ENCODE results near the gene ATE1. TPM values are rescaled to one million over a fixed set of nuclear protein-coding genes. Genes with fewer than 3 reads are reported as not detected.
"Not testable (repeated sequence)": the region's sequence is repeated elsewhere in the genome, so short reads cannot be mapped to it uniquely, and the experiment has no call there.

ATE1 gene
- total and polyA plus RNA-seq, 8 donors = 2.8 to 15.4 (median 8.5) TPM

GRCh38 chr10:121771966-121772365 is 155.9 kb downstream of the ATE1 start:
- intact Hi-C loops (cut with DNase I) = no loop called here
- Histone ChIP-seq H3K27ac (no peak overlapping the region), H3K36me3 (no peaks in the 10 kb centered on the region), H3K4me1 (peaks cover 3 to 10% (median 4%) of the 10 kb centered on the region in 3 donors), H3K9me3 (no peaks in the 10 kb centered on the region), H3K27me3 (no peaks in the 10 kb centered on the region), H3K4me3 (no peak overlapping the region)
- 71 to 72% methylated on average over 5 of the region's 5 CpGs for WGBS, 2 donors
- TF ChIP-seq CTCF (IDR thresholded peaks at IDR 0.05) = no peak
- DNase-seq (no peak), FAIRE-seq (no peak), ATAC-seq (no peak)

GRCh38 chr10:121766426-121766825 is 161.4 kb downstream of the ATE1 start:
- Histone ChIP-seq H3K9me3 (no peaks in the 10 kb centered on the region), H3K36me3 (no peaks in the 10 kb centered on the region), H3K4me3 (no peak overlapping the region), H3K4me1 (no peaks in the 10 kb centered on the region), H3K27me3 (no peaks in the 10 kb centered on the region), H3K27ac (no peak overlapping the region)
- ATAC-seq (no peak), FAIRE-seq (no peak), DNase-seq (no peak)
- no peak for TF ChIP-seq CTCF (IDR thresholded peaks at IDR 0.05)
- WGBS, 2 donors = 74% methylated on average over 4 of the region's 4 CpGs
- intact Hi-C loops (cut with DNase I) = no loop called here

GRCh38 chr10:121765204-121765603 is 162.6 kb downstream of the ATE1 start:
- TF ChIP-seq CTCF (IDR thresholded peaks at IDR 0.05) = no peak
- FAIRE-seq = no peak
- no peak for ATAC-seq

GRCh38 chr10:121764233-121764942 is 163.4 kb downstream of the ATE1 start:
- intact Hi-C loops (cut with DNase I) = no loop called here
- FAIRE-seq = no peak

More at GRCh38 chr10:121765204-121765603, 162.6 kb downstream of the ATE1 start:
- Histone ChIP-seq H3K4me1 (no peaks in the 10 kb centered on the region), H3K36me3 (no peaks in the 10 kb centered on the region), H3K27me3 (no peaks in the 10 kb centered on the region), H3K9me3 (no peaks in the 10 kb centered on the region), H3K4me3 (no peak overlapping the region), H3K27ac (no peak overlapping the region)
- intact Hi-C loops (cut with DNase I) = no loop called here
- DNase-seq = no peak
- WGBS, 2 donors = 95% methylated on average over 4 of the region's 4 CpGs

GRCh38 chr10:121757241-121757640 is 170.6 kb downstream of the ATE1 start:
- FAIRE-seq; DNase-seq; H3K4me1 ChIP-seq; H3K27ac ChIP-seq; ATAC-seq; intact Hi-C loops (cut with DNase I); H3K4me3 ChIP-seq; H3K9me3 ChIP-seq; H3K36me3 ChIP-seq; H3K27me3 ChIP-seq: not testable (repeated sequence)
- 99 to 100% methylated on average over 1 of the region's 1 CpG for WGBS, 2 donors

More at GRCh38 chr10:121764233-121764942, 163.4 kb downstream of the ATE1 start:
- no peaks in the 10 kb centered on the region for H3K9me3 ChIP-seq
- H3K27me3 ChIP-seq = no peaks in the 10 kb centered on the region
- TF ChIP-seq CTCF (IDR thresholded peaks at IDR 0.05) = no peak
- no peak for DNase-seq
- no peak overlapping the region for H3K4me3 ChIP-seq
- no peak for ATAC-seq
- 88 to 91% methylated on average over 5 of the region's 5 CpGs for WGBS, 2 donors
- no peaks in the 10 kb centered on the region for H3K36me3 ChIP-seq
- no peak overlapping the region for H3K27ac ChIP-seq
- H3K4me1 ChIP-seq = no peaks in the 10 kb centered on the region

GRCh38 chr10:121755496-121755895 is 172.3 kb downstream of the ATE1 start:
- DNase-seq; ATAC-seq; H3K4me3 ChIP-seq; H3K36me3 ChIP-seq; H3K9me3 ChIP-seq; H3K27me3 ChIP-seq; H3K4me1 ChIP-seq; H3K27ac ChIP-seq; intact Hi-C loops (cut with DNase I); FAIRE-seq: not testable (repeated sequence)
- WGBS, 2 donors = 90 to 95% methylated on average over 2 of the region's 2 CpGs
